ENCODE data around the gene NCAPH2.
A peak's percentile ranks its signal among the peaks of the same experiment; 100 is the strongest.

The NCAPH2 gene

GRCh38 chr22:50550395-50550794, 42.4 kb downstream of the NCAPH2 start:
- DNase-seq = no peak

- DNase-seq = no peak
Measured at GRCh38 chr22:50551160-50551752, 43.2 kb downstream of the NCAPH2 start.

- DNase-seq = no peak
Measured at GRCh38 chr22:50553310-50553709, 45.3 kb downstream of the NCAPH2 start.

- no peak for DNase-seq
Measured at GRCh38 chr22:50556703-50557102, 48.7 kb downstream of the NCAPH2 start.

- no peak for DNase-seq
Measured at GRCh38 chr22:50560034-50560433, 52.0 kb downstream of the NCAPH2 start.

- no peak for DNase-seq
Measured at GRCh38 chr22:50561401-50562358, 53.7 kb downstream of the NCAPH2 start.

GRCh38 chr22:50562523-50563412, 54.7 kb downstream of the NCAPH2 start, which contains the start of gene SYCE3:
SYCE3 (minus strand) TSS chr22:50562919; CDS start chr22:50556405, 6,514 bp downstream.
- DNase-seq = peak; percentile 95

- DNase-seq = no peak
Measured at GRCh38 chr22:50563413-50564160, 55.6 kb downstream of the NCAPH2 start.

- no peak for DNase-seq
Measured at GRCh38 chr22:50564289-50564688, 56.3 kb downstream of the NCAPH2 start.

GRCh38 chr22:50567721-50568252, 59.8 kb downstream of the NCAPH2 start:
- DNase-seq = no peak

GRCh38 chr22:50568626-50569025, 60.6 kb downstream of the NCAPH2 start:
- DNase-seq = no peak

GRCh38 chr22:50569041-50569459, 61.0 kb downstream of the NCAPH2 start:
- no peak for DNase-seq

GRCh38 chr22:50569896-50570535, 62.0 kb downstream of the NCAPH2 start:
- no peak for DNase-seq

GRCh38 chr22:50570861-50571260, 62.8 kb downstream of the NCAPH2 start:
- DNase-seq = no peak

GRCh38 chr22:50571264-50572175, 63.5 kb downstream of the NCAPH2 start:
- no peak for DNase-seq

GRCh38 chr22:50572965-50573364, 64.9 kb downstream of the NCAPH2 start:
- DNase-seq = no peak

- no peak for DNase-seq
Measured at GRCh38 chr22:50573491-50574382, 65.7 kb downstream of the NCAPH2 start.

GRCh38 chr22:50574383-50574755, 66.3 kb downstream of the NCAPH2 start:
- DNase-seq = no peak
